Ascending aorta (tissue), 2 donors: ENCODE data around the gene NAB2. TPM values are rescaled to one million over a fixed set of nuclear protein-coding genes. Genes with fewer than 3 reads are reported as not detected.

Experiments used
- DNase-seq, 2 donors: peaks; one replicate each; pipeline ENCODE4 v3.0.0-alpha.2; 2019; ENCODE audit warnings: low spot score in 2 of 2
- H3K27ac ChIP-seq, 2 donors: fragments of 200-600 bp; sonication (generic); one replicate each; pipeline ENCODE4 v1.5.1; 2016 to 2017; ENCODE audit warnings: mild to moderate bottlenecking in 1 of 2
- H3K27me3 ChIP-seq: fragments of 200-600 bp; sonication (generic); one replicate; pipeline ENCODE4 v1.5.1; 2017
- H3K36me3 ChIP-seq, 2 donors: fragments of 200-600 bp; sonication (generic); one replicate each; pipeline ENCODE4 v1.5.1; 2016
- H3K4me1 ChIP-seq, 2 donors: fragments of 200-600 bp; sonication (generic); one replicate each; pipeline ENCODE4 v1.5.1; 2016 to 2017; ENCODE audit warnings: mild to moderate bottlenecking in 1 of 2
- H3K4me3 ChIP-seq, 2 donors: fragments of 200-600 bp; sonication (generic); one replicate each; pipeline ENCODE4 v1.5.1; 2016 to 2017; ENCODE audit warnings: mild to moderate bottlenecking in 1 of 2
- H3K9me3 ChIP-seq, 2 donors: fragments of 200-600 bp; sonication (generic); one replicate each; pipeline ENCODE4 v1.5.1; 2016
- intact Hi-C: fragments of 100-400 bp; cut with DNase I; formaldehyde crosslinking; loops from one replicate; pipeline ENCODE4 v1.15.1; 2023
- total RNA-seq: library from RNA; depleted of rRNA; stranded (reverse); fragments of >200 nt; gene quantifications from one replicate; pipeline ENCODE4 v1.1.0, GENCODE V29; 2016
- TF ChIP-seq, protein P1 (sequence below), 3 experiments: fragments of 200-600 bp in 2 of 3; fragments of 450-650 bp in 1 of 3; sonication (generic) in 2 of 3; IDR thresholded peaks; one replicate each; pipeline ENCODE4 v1.5.1; 2016 to 2019; ENCODE audit warnings: antibody characterized with exemption in 3 of 3, mild to moderate bottlenecking in 1 of 3, moderate library complexity in 1 of 3

The NAB2 gene
- total RNA-seq, 1 donor from 2014 or later: 50.9 TPM

DNA sequence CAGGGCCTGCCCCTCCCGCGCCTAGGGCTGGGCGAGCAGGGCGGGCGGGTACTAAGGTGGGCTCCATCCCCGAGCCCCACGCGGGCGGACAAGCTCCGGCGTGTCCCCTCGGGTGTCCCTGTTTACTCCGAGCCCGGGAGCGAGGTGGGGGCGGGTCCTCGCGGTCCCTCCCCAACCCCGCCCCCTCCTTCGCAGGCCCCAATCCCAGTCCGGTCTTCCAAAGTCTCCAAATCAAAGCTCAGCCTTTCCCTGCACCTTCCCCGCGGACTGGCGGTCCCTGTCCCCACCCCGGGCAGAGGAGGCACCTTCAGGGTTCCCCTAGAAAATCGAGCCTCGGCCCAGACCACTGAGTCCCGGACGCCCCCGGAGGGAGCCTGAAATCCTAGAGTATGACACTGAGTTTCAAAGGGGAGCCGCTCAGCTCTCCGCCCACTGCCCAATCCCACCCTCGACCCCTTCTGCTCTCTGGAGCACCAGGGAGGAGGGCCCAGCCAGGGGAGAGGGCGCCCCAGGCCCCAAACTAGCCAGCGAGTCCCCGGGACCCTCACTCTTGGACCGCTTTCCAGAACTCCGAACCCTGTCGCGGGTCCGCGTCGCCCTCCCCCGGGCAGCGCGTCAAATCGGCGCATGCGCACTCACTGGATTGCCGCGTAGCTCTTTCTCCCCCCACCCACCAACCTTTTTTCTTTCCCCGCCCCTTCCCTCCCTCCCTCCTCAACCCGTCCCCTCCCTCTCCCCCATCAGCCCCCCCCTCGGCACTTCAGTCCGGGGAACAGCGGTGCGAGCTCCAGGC lies 39.0 kb downstream of the NAB2 start, which contains the start of gene LRP1:
Gene LRP1, plus strand, starts transcription at position 758 of the 793 bp plus-strand sequence. CDS start 482 bp downstream, outside the sequence.
- Histone ChIP-seq H3K27ac (peak within 1 kb of the TSS; percentile 91 to 99), H3K4me1 (peaks cover 23 to 35% of the 10 kb centered on the region in 2 donors), H3K36me3 (no peaks in the 10 kb centered on the region), H3K9me3 (no peaks in the 10 kb centered on the region), H3K4me3 (peak within 1 kb of the TSS; percentile 88 to 96), H3K27me3 (no peaks in the 10 kb centered on the region)
- TF ChIP-seq, protein P1, sequence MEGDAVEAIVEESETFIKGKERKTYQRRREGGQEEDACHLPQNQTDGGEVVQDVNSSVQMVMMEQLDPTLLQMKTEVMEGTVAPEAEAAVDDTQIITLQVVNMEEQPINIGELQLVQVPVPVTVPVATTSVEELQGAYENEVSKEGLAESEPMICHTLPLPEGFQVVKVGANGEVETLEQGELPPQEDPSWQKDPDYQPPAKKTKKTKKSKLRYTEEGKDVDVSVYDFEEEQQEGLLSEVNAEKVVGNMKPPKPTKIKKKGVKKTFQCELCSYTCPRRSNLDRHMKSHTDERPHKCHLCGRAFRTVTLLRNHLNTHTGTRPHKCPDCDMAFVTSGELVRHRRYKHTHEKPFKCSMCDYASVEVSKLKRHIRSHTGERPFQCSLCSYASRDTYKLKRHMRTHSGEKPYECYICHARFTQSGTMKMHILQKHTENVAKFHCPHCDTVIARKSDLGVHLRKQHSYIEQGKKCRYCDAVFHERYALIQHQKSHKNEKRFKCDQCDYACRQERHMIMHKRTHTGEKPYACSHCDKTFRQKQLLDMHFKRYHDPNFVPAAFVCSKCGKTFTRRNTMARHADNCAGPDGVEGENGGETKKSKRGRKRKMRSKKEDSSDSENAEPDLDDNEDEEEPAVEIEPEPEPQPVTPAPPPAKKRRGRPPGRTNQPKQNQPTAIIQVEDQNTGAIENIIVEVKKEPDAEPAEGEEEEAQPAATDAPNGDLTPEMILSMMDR (IDR thresholded peaks at IDR 0.05): no peak
- DNase-seq: peak in 1 of 2 donors; percentile 90
- intact Hi-C loops: loop anchor here (1.0 to 5.0 kb wide), 3 partner anchors 17 to 41 kb away; partner anchors contain the start of genes NAB2 and STAT6

DNA sequence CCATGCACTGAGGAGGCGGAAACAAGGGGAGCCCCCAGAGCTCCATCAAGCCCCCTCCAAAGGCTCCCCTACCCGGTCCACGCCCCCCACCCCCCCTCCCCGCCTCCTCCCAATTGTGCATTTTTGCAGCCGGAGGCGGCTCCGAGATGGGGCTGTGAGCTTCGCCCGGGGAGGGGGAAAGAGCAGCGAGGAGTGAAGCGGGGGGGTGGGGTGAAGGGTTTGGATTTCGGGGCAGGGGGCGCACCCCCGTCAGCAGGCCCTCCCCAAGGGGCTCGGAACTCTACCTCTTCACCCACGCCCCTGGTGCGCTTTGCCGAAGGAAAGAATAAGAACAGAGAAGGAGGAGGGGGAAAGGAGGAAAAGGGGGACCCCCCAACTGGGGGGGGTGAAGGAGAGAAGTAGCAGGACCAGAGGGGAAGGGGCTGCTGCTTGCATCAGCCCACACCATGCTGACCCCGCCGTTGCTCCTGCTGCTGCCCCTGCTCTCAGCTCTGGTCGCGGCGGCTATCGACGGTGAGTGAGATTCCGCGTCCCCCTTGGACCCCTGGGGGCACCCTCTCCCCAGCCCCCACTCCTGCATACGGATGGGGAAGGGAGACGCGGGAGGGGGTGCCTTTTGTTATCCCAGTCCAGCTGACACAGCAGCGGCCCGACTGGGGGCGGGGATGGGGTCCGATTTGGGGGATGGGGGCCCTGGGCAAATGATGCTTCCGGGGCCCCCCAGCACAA lies 39.8 kb downstream of the NAB2 start:
- TF ChIP-seq, protein P1 (IDR thresholded peaks at IDR 0.05): no peak
- no peaks in the 10 kb centered on the region for H3K27me3 ChIP-seq
- no peak for DNase-seq
- H3K4me3 ChIP-seq: peak overlapping the region; percentile 88 to 96
- peaks cover 23 to 41% of the 10 kb centered on the region in 2 donors for H3K4me1 ChIP-seq
- peak overlapping the region; percentile 91 to 99 for H3K27ac ChIP-seq
- intact Hi-C loops: loop anchor here (5.0 kb wide), 1 partner anchor 41 kb away; the partner anchor contains the start of gene NAB2
- H3K9me3 ChIP-seq: no peaks in the 10 kb centered on the region
- no peaks in the 10 kb centered on the region for H3K36me3 ChIP-seq

DNA sequence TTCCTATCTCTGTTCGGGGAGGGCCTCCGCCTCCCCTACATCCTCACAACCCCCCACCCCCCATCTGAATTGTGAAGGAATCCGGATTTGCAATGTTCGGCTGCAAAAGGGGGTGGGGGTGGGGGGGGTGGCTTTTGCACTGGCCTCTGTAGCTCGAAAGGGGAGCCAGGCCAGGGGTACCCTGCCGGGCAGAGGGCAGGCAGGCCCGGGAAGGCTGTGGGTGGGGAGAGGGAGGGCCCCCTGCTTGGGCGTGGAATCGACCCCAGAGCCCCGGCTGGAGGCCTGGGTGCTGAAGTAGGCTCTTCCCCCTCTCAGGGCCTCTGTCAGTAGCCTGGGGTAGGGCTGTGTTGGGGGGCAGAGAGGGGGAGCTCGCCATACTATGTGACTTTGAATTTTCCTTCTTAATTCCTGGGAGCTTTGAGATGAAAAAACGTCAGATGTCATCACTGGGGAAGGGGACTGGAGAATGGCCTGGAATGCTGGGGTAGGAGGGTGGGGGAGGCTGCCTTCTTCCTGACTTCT lies 40.5 kb downstream of the NAB2 start:
- intact Hi-C loops: loop anchor here (5.0 kb wide), 1 partner anchor 42 kb away; the partner anchor contains the start of gene NAB2
- DNase-seq: no peak
- Histone ChIP-seq H3K27me3 (no peaks in the 10 kb centered on the region), H3K36me3 (no peaks in the 10 kb centered on the region), H3K4me1 (peaks cover 23 to 48% of the 10 kb centered on the region in 2 donors), H3K4me3 (peak overlapping the region; percentile 88 to 96), H3K27ac (peak overlapping the region; percentile 91 to 99), H3K9me3 (no peaks in the 10 kb centered on the region)
- TF ChIP-seq, protein P1 (IDR thresholded peaks at IDR 0.05): no peak

DNA sequence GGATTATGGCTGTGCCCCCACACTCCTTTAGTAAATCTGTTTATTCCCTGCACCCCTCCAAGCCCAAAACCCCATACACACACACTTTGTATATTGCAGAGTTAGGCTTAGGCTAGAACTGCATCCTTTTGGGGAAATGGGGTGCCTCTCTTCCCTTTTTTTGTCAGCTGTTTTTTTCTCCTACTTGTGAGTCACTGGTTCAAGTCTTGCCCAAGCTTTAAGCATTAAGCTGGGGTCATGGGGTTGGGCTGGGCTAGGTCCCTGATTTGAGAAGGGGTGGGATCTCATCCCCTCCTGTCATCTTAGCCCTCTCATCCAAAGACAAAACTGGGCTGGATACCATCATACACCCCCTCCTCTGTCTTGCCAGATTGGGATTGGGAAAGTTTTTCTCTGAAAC lies 41.0 kb downstream of the NAB2 start:
- TF ChIP-seq, protein P1 (IDR thresholded peaks at IDR 0.05): no peak
- Histone ChIP-seq H3K27ac (peak overlapping the region; percentile 91 to 99), H3K4me1 (peaks cover 24 to 53% of the 10 kb centered on the region in 2 donors), H3K4me3 (peak overlapping the region; percentile 88 to 96), H3K9me3 (no peaks in the 10 kb centered on the region), H3K36me3 (no peaks in the 10 kb centered on the region), H3K27me3 (no peaks in the 10 kb centered on the region)
- intact Hi-C loops: loop anchor here (5.0 kb wide), 1 partner anchor 43 kb away; the partner anchor contains the start of gene NAB2
- peak in 1 of 2 donors; percentile 85 for DNase-seq

DNA sequence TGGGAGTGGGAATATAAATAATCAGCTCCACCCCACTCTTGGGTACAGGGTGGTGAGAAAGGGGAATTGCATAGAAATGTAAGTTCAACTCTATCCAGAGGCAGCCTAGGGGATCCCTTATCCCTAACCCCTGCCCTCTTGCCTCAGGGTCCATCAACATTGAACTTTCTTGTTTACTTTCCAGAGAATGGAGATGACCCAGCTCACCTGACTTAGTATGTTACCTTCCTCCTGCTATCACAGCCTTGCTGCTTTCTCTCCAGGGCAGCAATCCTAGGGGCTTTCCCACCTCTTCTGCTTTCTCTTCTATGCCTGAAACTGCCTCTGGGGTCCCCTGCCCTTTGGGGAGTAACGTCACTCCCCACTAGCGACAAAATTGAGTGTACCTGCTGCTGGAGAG lies 42.0 kb downstream of the NAB2 start:
- peaks cover 33 to 64% of the 10 kb centered on the region in 2 donors for H3K4me1 ChIP-seq
- no peaks in the 10 kb centered on the region for H3K9me3 ChIP-seq
- intact Hi-C loops: no loop called here
- H3K36me3 ChIP-seq: no peaks in the 10 kb centered on the region
- H3K27me3 ChIP-seq: no peaks in the 10 kb centered on the region
- peak overlapping the region; percentile 88 to 96 for H3K4me3 ChIP-seq
- H3K27ac ChIP-seq: peak overlapping the region; percentile 91 to 99
- TF ChIP-seq, protein P1 (IDR thresholded peaks at IDR 0.05): no peak
- DNase-seq: no peak
